Heart right ventricle (tissue), 16 donors: ENCODE results near the gene ZNF385C. TPM values are rescaled to one million over a fixed set of nuclear protein-coding genes. Genes with fewer than 3 reads are reported as not detected.

Experiments
- ATAC-seq, 8 donors: fragments of 200-7000 bp; cut with Tn5 transposase; one replicate each; pipeline ENCODE4 v1.9.1; 2020; ENCODE audit warnings: mild to moderate bottlenecking in 8 of 8, moderate library complexity in 8 of 8, moderate number of reproducible peaks in 1 of 8
- DNase-seq, 2 donors: peaks; one replicate each; pipeline ENCODE4 v3.0.0-alpha.2; 2020
- H3K27ac ChIP-seq, 10 donors: fragments of 200-600 bp; sonication (generic) in 2 of 10; one replicate each; pipeline versions ENCODE4 v1.5.0 to v1.8.0; 2020 to 2022; ENCODE audit warnings: mild to moderate bottlenecking in 3 of 10
- H3K27me3 ChIP-seq, 7 donors: fragments of 200-600 bp; one replicate each; pipeline ENCODE4 v1.8.0; 2021 to 2022; ENCODE audit warnings: mild to moderate bottlenecking in 2 of 7
- H3K36me3 ChIP-seq, 9 donors: fragments of 200-600 bp; sonication (generic) in 1 of 9; one replicate each; pipeline versions ENCODE4 v1.5.0 to v1.8.0; 2020 to 2022; ENCODE audit warnings: mild to moderate bottlenecking in 2 of 9
- H3K4me1 ChIP-seq, 9 donors: fragments of 200-600 bp; sonication (generic) in 1 of 9; one replicate each; pipeline versions ENCODE4 v1.5.0 to v1.8.0; 2020 to 2022; ENCODE audit warnings: mild to moderate bottlenecking in 4 of 9
- H3K4me3 ChIP-seq, 10 donors: fragments of 200-600 bp; sonication (generic) in 2 of 10; one replicate each; pipeline versions ENCODE4 v1.5.0 to v1.8.0; 2020 to 2022; ENCODE audit warnings: mild to moderate bottlenecking in 7 of 10, moderate library complexity in 2 of 10
- H3K9me3 ChIP-seq, 11 donors: fragments of 200-600 bp in 10 of 11; sonication (generic) in 2 of 11; one replicate each; pipeline versions ENCODE4 v1.5.0 to v1.8.0; 2013 to 2022; ENCODE audit warnings: mild to moderate bottlenecking in 2 of 11, control low read depth in 1 of 11, moderate library complexity in 1 of 11
- CTCF ChIP-seq, 9 donors: fragments of 200-600 bp; sonication (generic) in 2 of 9; IDR thresholded peaks; one replicate each; pipeline versions ENCODE4 v1.5.0 to v1.8.0; 2021 to 2022; ENCODE audit warnings: antibody characterized with exemption in 9 of 9, mild to moderate bottlenecking in 5 of 9, moderate library complexity in 1 of 9
- WGBS, 2 donors: extraction: QIAGEN DNeasy Blood & Tissue Kit; methylation state at CpG; one replicate each; pipeline ENCODE4 v1.1.7; 2013; ENCODE audit warnings: inconsistent platforms in 1 of 2; 5-methylcytosine and 5-hydroxymethylcytosine counted together
- intact Hi-C, 10 donors: fragments of 100-400 bp; cut with DNase I; formaldehyde crosslinking; loops; one replicate each; pipeline versions ENCODE4 v1.11.1 to v1.14.2; 2022
- polyA plus RNA-seq, 2 donors: library from polyadenylated mRNA; stranded (reverse); fragments of 200-250 nt; gene quantifications; one replicate each; pipeline ENCODE4 v1.2.3, GENCODE V29; 2013
- total RNA-seq, 10 donors: library from RNA; stranded (reverse); fragmentation: NEBNext Ultra II Directional in 3 of 10; extraction: Animal tissue kit (Norgen Biotek cat#: 25700) in 3 of 10; gene quantifications; one replicate each; pipeline versions ENCODE4 v1.2.1 to v1.2.4, GENCODE V29; 2021 to 2023
- donor health status: Arrhythmogenic right ventricular cardiomyopathy.
- donor health status: ischemic (EF 13 %, LVEDD 7.1; RV severe dilation, severe dysfunction).
- donor health status: healthy with polysubstance abuse.
- donor health status: DM: no; HTN: yes; CAD: no.
- donor health status: DM: no; HTN: no; CAD: no.
- donor health status: ischemic (EF 25% LVEDD 6.9; RV normal size, moderate dysfunction).
- donor health status: ischemic (EF 25% LVEDD 5.7; RV mildly dilated, moderate dysfunction).
- donor health status: healthy.
- donor health status: DM: yes; HTN: yes; CAD: no.
- donor health status: Ischemic cardiomyopathy.
- donor health status: ischemic (EF 35%, LVEDD 5.7; RV mildly dilated, moderate dysfunction).
- donor health status: nonischemic (EF 11% LVEDD 7.7; RV severe dilation, severe dysfunction).
- donor health status: DM: yes; HTN: yes; CAD: no.
- donor health status: PGD.
- donor health status: ischemic (EF 29% LVEDD 5.4; RV normal size, mild dysfunction).
- donor health status: nonischemic (EF 23%, LVEDD 6.1; RV moderate dilation, normal function).

ZNF385C gene
- total and polyA plus RNA-seq, 12 donors: 0.09 to 0.56 (median 0.24) TPM; not detected in 1

GRCh38 chr17:42075789-42076188 is 22.5 kb downstream of the ZNF385C start:
- DNase-seq (no peak), ATAC-seq (no peak)
- Histone ChIP-seq H3K4me1 (peaks cover 0 to 14% (median 5%) of the 10 kb centered on the region in 9 donors), H3K27me3 (peaks cover 0 to 36% (median 30%) of the 10 kb centered on the region in 7 donors), H3K36me3 (no peaks in the 10 kb centered on the region), H3K4me3 (no peak overlapping the region), H3K9me3 (no peaks in the 10 kb centered on the region), H3K27ac (no peak overlapping the region)
- no peak for TF ChIP-seq CTCF (IDR thresholded peaks at IDR 0.05)
- intact Hi-C loops: no loop called here
- 77 to 80% methylated on average over 6 of the region's 6 CpGs for WGBS, 2 donors

GRCh38 chr17:42072323-42073187 is 25.7 kb downstream of the ZNF385C start:
- WGBS, 2 donors: 7 to 11% methylated on average over 63 to 67 of the region's 67 CpGs
- intact Hi-C loops: no loop called here
- H3K27ac ChIP-seq: no peak overlapping the region
- no peaks in the 10 kb centered on the region for H3K9me3 ChIP-seq
- peaks cover 0 to 39% (median 31%) of the 10 kb centered on the region in 7 donors for H3K27me3 ChIP-seq
- no peaks in the 10 kb centered on the region for H3K36me3 ChIP-seq
- DNase-seq (no peak), ATAC-seq (peak in 3 of 8 donors; percentile 32 to 50 (median 49))
- peak in 2 of 9 donors; percentile 7 to 14 for TF ChIP-seq CTCF (IDR thresholded peaks at IDR 0.05)
- H3K4me1 ChIP-seq: peaks cover 0 to 14% (median 5%) of the 10 kb centered on the region in 9 donors
- peak overlapping the region in 9 of 10 donors; percentile 18 to 43 (median 35) for H3K4me3 ChIP-seq

GRCh38 chr17:42071810-42072209 is 26.5 kb downstream of the ZNF385C start:
- 17 to 27% methylated on average over 3 of the region's 3 CpGs for WGBS, 2 donors

More at GRCh38 chr17:42071810-42072209, 26.5 kb downstream of the ZNF385C start:
- Histone ChIP-seq H3K27ac (no peak overlapping the region), H3K4me1 (peaks cover 0 to 14% (median 5%) of the 10 kb centered on the region in 9 donors), H3K27me3 (peaks cover 0 to 39% (median 31%) of the 10 kb centered on the region in 7 donors), H3K36me3 (no peaks in the 10 kb centered on the region), H3K4me3 (peak overlapping the region in 5 of 10 donors; percentile 33 to 43 (median 39)), H3K9me3 (no peaks in the 10 kb centered on the region)
- TF ChIP-seq CTCF (IDR thresholded peaks at IDR 0.05): no peak
- no peak for ATAC-seq
- no peak for DNase-seq
- intact Hi-C loops: no loop called here
